Ovary (tissue), 9 donors: ENCODE measurements around the gene DYRK3. TPM values are rescaled to one million over a fixed set of nuclear protein-coding genes. Genes with fewer than 3 reads are reported as not detected.
"Not testable (repeated sequence)": the region's sequence is repeated elsewhere in the genome, so short reads cannot be mapped to it uniquely, and the experiment has no call there.

Experiments
- DNase-seq, 5 donors: peaks; one replicate each; pipeline ENCODE4 v3.0.0-alpha.2; 2019 to 2020
- H3K27ac ChIP-seq, 2 donors: fragments of 200-600 bp; one replicate each; pipeline versions ENCODE4 v1.5.1 to v1.8.0; 2019 to 2022
- H3K27me3 ChIP-seq: fragments of 200-600 bp; one replicate; pipeline ENCODE4 v1.8.0; 2022
- H3K36me3 ChIP-seq: fragments of 200-600 bp; sonication (generic); one replicate; pipeline ENCODE4 v1.5.1; 2019
- H3K4me1 ChIP-seq: one replicate; pipeline ENCODE4 v1.8.1; 2013; ENCODE audit warnings: mild to moderate bottlenecking, moderate library complexity; ENCODE audit not compliant: insufficient read depth
- H3K4me3 ChIP-seq: fragments of 200-600 bp; sonication (generic); one replicate; pipeline ENCODE4 v1.5.1; 2017
- H3K9me3 ChIP-seq, 2 donors: fragments of 200-600 bp in 1 of 2; sonication (generic) in 1 of 2; one replicate each; pipeline versions ENCODE4 v1.5.1 to v1.8.1; 2013 to 2019; ENCODE audit warnings: mild to moderate bottlenecking in 1 of 2, moderate library complexity in 1 of 2
- EP300 ChIP-seq: sonication (generic); formaldehyde crosslinking; IDR thresholded peaks from one replicate; pipeline ENCODE4 v1.6.1; 2017; ENCODE audit warnings: antibody characterized with exemption
- POLR2A ChIP-seq: fragments of 450-650 bp; IDR thresholded peaks from one replicate; pipeline ENCODE4 v1.6.1; 2017; ENCODE audit warnings: antibody characterized with exemption, mild to moderate bottlenecking, moderate library complexity
- WGBS, 3 donors: extraction: QIAGEN DNeasy Blood & Tissue Kit in 1 of 3; methylation state at CpG; one replicate each; pipeline versions ENCODE4 v1.1.5 to v1.1.7; 2013 to 2017; 5-methylcytosine and 5-hydroxymethylcytosine counted together
- intact Hi-C, 4 donors: fragments of 100-400 bp; cut with DNase I; formaldehyde crosslinking; loops; one replicate each; pipeline versions ENCODE4 v1.11.0 to v1.15.1; 2022 to 2023
- polyA plus RNA-seq, 2 donors: library from polyadenylated mRNA; stranded (reverse); fragments of 200-250 nt in 1 of 2; fragments of 350-450 nt in 1 of 2; fragmentation: Illumina TruSeq in 1 of 2; extraction: RNeasy Lipid Tissue Mini Kit (QIAGEN cat#74804) in 1 of 2; gene quantifications; one replicate each; pipeline ENCODE4 v1.2.3, GENCODE V29; 2013 to 2014
- total RNA-seq, 7 donors: library from RNA; depleted of rRNA in 2 of 7; stranded (reverse); fragments of >200 nt in 2 of 7; fragmentation: NEBNext Ultra II Directional in 3 of 7; extraction: Animal tissue kit (Norgen Biotek cat#: 25700) in 3 of 7; gene quantifications; one replicate each; pipeline versions ENCODE4 v1.1.0 to v1.2.4, GENCODE V29; 2016 to 2023
- TF ChIP-seq, protein P1 (sequence below), 3 donors: fragments of 450-650 bp in 2 of 3; fragments of 200-600 bp in 1 of 3; IDR thresholded peaks; one replicate each; pipeline versions ENCODE4 v1.5.1 to v1.8.0; 2016 to 2022; ENCODE audit warnings: antibody characterized with exemption in 3 of 3, mild to moderate bottlenecking in 1 of 3
- donor health status: DM: no; HTN: no; CAD: no; lungs with moderate emphysema.
- donor health status: DM: no; HTN: no; CAD: no.
- donor health status: Bipolar disorder and iron deficiency.
- donor health status: DM: yes; HTN: yes; CAD: no.
- donor health status: DM: no; HTN: no; CAD: no.
- donor health status: DM: yes; HTN: yes; CAD: no.

Gene DYRK3
- total and polyA plus RNA-seq, 9 donors = 5.5 to 16.2 (median 10.1) TPM

GRCh38 chr1:206636671-206637070 is 1.3 kb downstream of the DYRK3 start:
- peak overlapping the region in 1 of 2 donors; percentile 24 for H3K27ac ChIP-seq
- WGBS, 3 donors = 7 to 17% (median 9%) methylated on average over 4 of the region's 4 CpGs

DNA sequence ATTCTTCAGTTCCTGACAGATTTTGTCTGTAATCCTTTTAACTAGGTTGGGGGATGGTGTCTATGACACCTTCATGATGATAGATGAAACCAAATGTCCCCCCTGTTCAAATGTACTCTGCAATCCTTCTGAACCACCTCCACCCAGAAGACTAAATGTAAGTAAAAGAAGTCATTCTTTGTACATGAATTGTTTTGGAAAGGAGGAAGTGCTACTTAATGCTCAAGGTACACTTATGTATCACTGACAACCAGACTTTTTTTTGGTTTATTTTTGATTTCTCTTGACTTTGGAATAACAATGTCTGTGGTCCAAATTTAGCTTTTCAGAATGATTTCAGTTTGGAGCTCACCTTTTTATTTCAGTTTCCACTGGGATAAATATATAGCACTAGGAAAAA is 2.3 kb downstream of the DYRK3 start:
- intact Hi-C loops = loop anchor here in 1 of 4 donors (10.0 kb wide), 1 partner anchor 87 kb away; no protein-coding TSS in a partner anchor
- TF ChIP-seq EP300 = no peak
- no peak for TF ChIP-seq POLR2A
- TF ChIP-seq, protein P1, sequence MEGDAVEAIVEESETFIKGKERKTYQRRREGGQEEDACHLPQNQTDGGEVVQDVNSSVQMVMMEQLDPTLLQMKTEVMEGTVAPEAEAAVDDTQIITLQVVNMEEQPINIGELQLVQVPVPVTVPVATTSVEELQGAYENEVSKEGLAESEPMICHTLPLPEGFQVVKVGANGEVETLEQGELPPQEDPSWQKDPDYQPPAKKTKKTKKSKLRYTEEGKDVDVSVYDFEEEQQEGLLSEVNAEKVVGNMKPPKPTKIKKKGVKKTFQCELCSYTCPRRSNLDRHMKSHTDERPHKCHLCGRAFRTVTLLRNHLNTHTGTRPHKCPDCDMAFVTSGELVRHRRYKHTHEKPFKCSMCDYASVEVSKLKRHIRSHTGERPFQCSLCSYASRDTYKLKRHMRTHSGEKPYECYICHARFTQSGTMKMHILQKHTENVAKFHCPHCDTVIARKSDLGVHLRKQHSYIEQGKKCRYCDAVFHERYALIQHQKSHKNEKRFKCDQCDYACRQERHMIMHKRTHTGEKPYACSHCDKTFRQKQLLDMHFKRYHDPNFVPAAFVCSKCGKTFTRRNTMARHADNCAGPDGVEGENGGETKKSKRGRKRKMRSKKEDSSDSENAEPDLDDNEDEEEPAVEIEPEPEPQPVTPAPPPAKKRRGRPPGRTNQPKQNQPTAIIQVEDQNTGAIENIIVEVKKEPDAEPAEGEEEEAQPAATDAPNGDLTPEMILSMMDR (IDR thresholded peaks at IDR 0.05) = no peak
- no peak for DNase-seq
- Histone ChIP-seq H3K9me3 (no peaks in the 10 kb centered on the region), H3K36me3 (no peaks in the 10 kb centered on the region), H3K4me1 (peaks cover 1% of the 10 kb centered on the region), H3K4me3 (no peak overlapping the region), H3K27me3 (no peaks in the 10 kb centered on the region), H3K27ac (no peak overlapping the region)

More at GRCh38 chr1:206636671-206637070, 1.3 kb downstream of the DYRK3 start:
- peak overlapping the region; percentile 95 for H3K4me3 ChIP-seq
- DNase-seq = no peak
- TF ChIP-seq EP300 = no peak
- no peak for TF ChIP-seq POLR2A
- TF ChIP-seq, protein P1 (IDR thresholded peaks at IDR 0.05) = no peak
- H3K4me1 ChIP-seq = peaks cover 1% of the 10 kb centered on the region
- intact Hi-C loops = loop anchor here in 1 of 4 donors (10.0 kb wide), 1 partner anchor 88 kb away; no protein-coding TSS in a partner anchor
- H3K9me3 ChIP-seq = no peaks in the 10 kb centered on the region
- no peaks in the 10 kb centered on the region for H3K27me3 ChIP-seq
- no peaks in the 10 kb centered on the region for H3K36me3 ChIP-seq

DNA sequence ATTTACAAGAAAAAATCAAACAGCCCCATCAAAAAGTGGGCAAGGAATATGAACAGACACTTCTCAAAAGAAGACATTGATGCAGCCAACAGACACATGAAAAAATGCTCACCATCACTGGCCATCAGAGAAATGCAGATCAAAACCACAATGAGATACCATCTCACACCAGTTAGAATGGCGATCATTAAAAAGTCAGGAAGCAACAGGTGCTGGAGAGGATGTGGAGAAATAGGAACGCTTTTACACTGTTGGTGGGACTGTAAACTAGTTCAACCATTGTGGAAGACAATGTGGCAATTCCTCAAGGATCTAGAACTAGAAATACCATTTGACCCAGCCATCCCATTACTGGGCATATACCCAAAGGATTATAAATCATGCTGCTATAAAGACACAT is 6.7 kb downstream of the DYRK3 start:
- DNase-seq, H3K27ac ChIP-seq, H3K27me3 ChIP-seq, H3K4me1 ChIP-seq, H3K9me3 ChIP-seq, H3K36me3 ChIP-seq, H3K4me3 ChIP-seq, intact Hi-C loops: not testable (repeated sequence)
- 83 to 92% (median 92%) methylated on average over 2 of the region's 2 CpGs for WGBS, 3 donors

GRCh38 chr1:206643118-206643698 is 7.9 kb downstream of the DYRK3 start:
- Histone ChIP-seq H3K9me3 (no peaks in the 10 kb centered on the region), H3K4me3 (no peak overlapping the region), H3K27ac (no peak overlapping the region), H3K36me3 (no peaks in the 10 kb centered on the region), H3K4me1 (no peaks in the 10 kb centered on the region), H3K27me3 (no peaks in the 10 kb centered on the region)
- TF ChIP-seq EP300 (no peak), POLR2A (no peak)
- TF ChIP-seq, protein P1 (IDR thresholded peaks at IDR 0.05) = no peak
- WGBS, 3 donors = 85 to 88% (median 86%) methylated on average over 3 of the region's 3 CpGs
- no peak for DNase-seq
- intact Hi-C loops = no loop called here

DNA sequence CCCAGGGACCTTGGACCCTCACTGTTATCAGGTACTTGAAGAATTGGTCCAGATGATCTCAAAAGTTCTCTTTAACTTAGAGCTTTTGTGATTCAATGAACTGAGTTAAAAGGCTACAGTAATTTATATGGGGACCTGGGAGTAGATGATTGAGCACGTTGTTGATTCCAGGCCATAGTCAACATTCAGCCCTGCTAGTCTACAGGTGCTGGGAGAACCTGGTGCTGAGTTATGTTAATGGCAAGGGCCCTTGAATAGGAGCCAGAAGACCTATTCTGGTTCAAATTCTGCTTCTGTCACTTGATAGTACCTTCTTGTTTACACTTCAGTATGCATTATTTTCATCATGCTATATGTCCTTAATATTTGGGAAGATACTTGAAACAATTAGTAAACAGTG is 11.2 kb downstream of the DYRK3 start:
- H3K4me3 ChIP-seq = no peak overlapping the region
- H3K4me1 ChIP-seq = no peaks in the 10 kb centered on the region
- H3K36me3 ChIP-seq = no peaks in the 10 kb centered on the region
- intact Hi-C loops = no loop called here
- no peak for DNase-seq
- TF ChIP-seq, protein P1 (IDR thresholded peaks at IDR 0.05) = no peak
- no peak for TF ChIP-seq POLR2A
- TF ChIP-seq EP300 = no peak
- 73 to 79% (median 74%) methylated on average over 1 of the region's 1 CpG for WGBS, 3 donors
- H3K27me3 ChIP-seq = no peaks in the 10 kb centered on the region
- H3K27ac ChIP-seq = no peak overlapping the region
- H3K9me3 ChIP-seq = no peaks in the 10 kb centered on the region
